Natural killer cell (primary cell): Measurements from ENCODE around the gene KREMEN1. TPM values are rescaled to one million over a fixed set of nuclear protein-coding genes. Genes with fewer than 3 reads are reported as not detected.
A peak's percentile ranks its signal among the peaks of the same experiment; 100 is the strongest.

ENCODE experiments used
- ATAC-seq, 3 donors: fragments of 150-1000 bp in 2 of 3; fragments of 200-7000 bp in 1 of 3; cut with Tn5 transposase; 1 replicate in 1 of 3; 2 replicates in 2 of 3; pipeline ENCODE4 v1.10.0; 2021; ENCODE audit warnings: mild to moderate bottlenecking in 2 of 3, moderate library complexity in 2 of 3
- DNase-seq, 2 donors: peaks; one replicate each; pipeline versions ENCODE4 v3.0.0 to v3.0.0-alpha.2; 2013 to 2021; ENCODE audit warnings: mixed read lengths in 1 of 2
- H3K27ac ChIP-seq: one replicate; pipeline ENCODE4 v1.5.1; 2013; ENCODE audit warnings: mild to moderate bottlenecking, low read length
- H3K27me3 ChIP-seq: one replicate; pipeline ENCODE4 v1.6.1; 2013; ENCODE audit warnings: low read length; ENCODE audit not compliant: control insufficient read depth, insufficient read depth
- H3K36me3 ChIP-seq: one replicate; pipeline ENCODE4 v1.6.1; 2013; ENCODE audit warnings: low read length; ENCODE audit not compliant: control insufficient read depth, insufficient read depth
- H3K4me1 ChIP-seq: one replicate; pipeline ENCODE4 v1.6.1; 2013; ENCODE audit warnings: low read length; ENCODE audit not compliant: control insufficient read depth, insufficient read depth
- H3K4me3 ChIP-seq: one replicate; pipeline ENCODE4 v1.5.1; 2013; ENCODE audit warnings: low read length
- H3K9me3 ChIP-seq: one replicate; pipeline ENCODE4 v1.6.1; 2013; ENCODE audit warnings: low read length; ENCODE audit not compliant: control insufficient read depth, insufficient read depth
- H3K27ac Mint-ChIP-seq, 2 donors: one replicate each; pipeline ENCODE4 v1.8.0; 2022; ENCODE audit warnings: mild to moderate bottlenecking in 2 of 2, mixed read lengths in 2 of 2, moderate library complexity in 1 of 2
- H3K27me3 Mint-ChIP-seq, 2 donors: one replicate each; pipeline ENCODE4 v1.8.0; 2022; ENCODE audit warnings: low read depth in 2 of 2, mixed read lengths in 2 of 2
- H3K36me3 Mint-ChIP-seq: one replicate; pipeline ENCODE4 v1.8.0; 2022; ENCODE audit warnings: mixed read lengths
- H3K4me1 Mint-ChIP-seq, 2 donors: one replicate each; pipeline ENCODE4 v1.8.0; 2022; ENCODE audit warnings: mixed read lengths in 2 of 2
- H3K4me3 Mint-ChIP-seq: one replicate; pipeline ENCODE4 v1.8.0; 2022; ENCODE audit warnings: mild to moderate bottlenecking, moderate library complexity, mixed read lengths
- H3K9me3 Mint-ChIP-seq, 2 donors: one replicate each; pipeline ENCODE4 v1.8.0; 2022; ENCODE audit warnings: mixed read lengths in 2 of 2
- CTCF ChIP-seq: fragments of 200-600 bp; IDR thresholded peaks from one replicate; pipeline ENCODE4 v1.8.0; 2022; ENCODE audit warnings: antibody characterized with exemption
- WGBS: methylation state at CpG from one replicate; pipeline ENCODE4 v1.1.7; 2013; ENCODE audit warnings: missing lambda C conversion rate; ENCODE audit not compliant: insufficient coverage; 5-methylcytosine and 5-hydroxymethylcytosine counted together
- intact Hi-C: fragments of 100-400 bp; cut with micrococcal nuclease; formaldehyde crosslinking; loops from one replicate; pipeline ENCODE4 v1.14.2; 2022
- total RNA-seq, 4 donors: library from RNA; stranded (reverse); fragments of 120-200 nt in 1 of 4; gene quantifications; one replicate each; pipeline versions ENCODE4 v1.2.3 to v1.2.4, GENCODE V29; 2013 to 2022

Gene KREMEN1
- total RNA-seq, 3 donors from 2014 or later (not counting 1 experiment from before 2014, with no cell fraction given): 0.23 TPM; not detected in 2

- no peak for DNase-seq
- no peaks in the 10 kb centered on the region for H3K9me3 ChIP-seq
- H3K27me3 Mint-ChIP-seq: peaks cover 20 to 27% of the 10 kb centered on the region in 2 donors
- H3K27ac Mint-ChIP-seq: no peak overlapping the region
- no peak for ATAC-seq
- no peaks in the 10 kb centered on the region for H3K36me3 Mint-ChIP-seq
- H3K27me3 ChIP-seq: no peaks in the 10 kb centered on the region
- intact Hi-C loops: no loop called here
- H3K27ac ChIP-seq: no peak overlapping the region
- H3K4me3 Mint-ChIP-seq: no peak overlapping the region
- no peaks in the 10 kb centered on the region for H3K9me3 Mint-ChIP-seq
- WGBS: 61% methylated on average over 13 of the region's 13 CpGs
- H3K36me3 ChIP-seq: no peaks in the 10 kb centered on the region
- H3K4me1 Mint-ChIP-seq: peaks cover 6 to 8% of the 10 kb centered on the region in 2 donors
- H3K4me1 ChIP-seq: peaks cover 5% of the 10 kb centered on the region
- TF ChIP-seq CTCF: no peak
- H3K4me3 ChIP-seq: no peak overlapping the region
Measured at GRCh38 chr22:29152045-29152953, 79.5 kb downstream of the KREMEN1 start.

GRCh38 chr22:29152954-29153719, 80.3 kb downstream of the KREMEN1 start:
- WGBS: 83% methylated on average over 12 of the region's 12 CpGs
- no peak for TF ChIP-seq CTCF
- H3K27me3 ChIP-seq: no peaks in the 10 kb centered on the region
- H3K4me3 Mint-ChIP-seq: no peak overlapping the region
- no peak overlapping the region for H3K27ac Mint-ChIP-seq
- H3K4me3 ChIP-seq: no peak overlapping the region
- no peaks in the 10 kb centered on the region for H3K36me3 ChIP-seq
- ATAC-seq: no peak
- intact Hi-C loops: no loop called here
- no peak overlapping the region for H3K27ac ChIP-seq
- H3K36me3 Mint-ChIP-seq: no peaks in the 10 kb centered on the region
- DNase-seq: no peak
- H3K4me1 ChIP-seq: peaks cover 5% of the 10 kb centered on the region
- peaks cover 22 to 27% of the 10 kb centered on the region in 2 donors for H3K27me3 Mint-ChIP-seq
- H3K4me1 Mint-ChIP-seq: peaks cover 6 to 8% of the 10 kb centered on the region in 2 donors
- H3K9me3 ChIP-seq: no peaks in the 10 kb centered on the region
- no peaks in the 10 kb centered on the region for H3K9me3 Mint-ChIP-seq

- Mint-ChIP-seq H3K27ac (no peak overlapping the region), H3K9me3 (no peaks in the 10 kb centered on the region), H3K36me3 (no peaks in the 10 kb centered on the region), H3K4me1 (peaks cover 6 to 8% of the 10 kb centered on the region in 2 donors), H3K27me3 (peaks cover 23 to 27% of the 10 kb centered on the region in 2 donors), H3K4me3 (no peak overlapping the region)
- no peak overlapping the region for H3K27ac ChIP-seq
- DNase-seq (peak; percentile 66 to 78), ATAC-seq (peak; percentile 83 to 95 (median 89))
- no peaks in the 10 kb centered on the region for H3K27me3 ChIP-seq
- H3K9me3 ChIP-seq: no peaks in the 10 kb centered on the region
- H3K4me1 ChIP-seq: peaks cover 5% of the 10 kb centered on the region
- TF ChIP-seq CTCF: peak; percentile 89
- no peaks in the 10 kb centered on the region for H3K36me3 ChIP-seq
- H3K4me3 ChIP-seq: no peak overlapping the region
- 3% methylated on average over 21 of the region's 21 CpGs for WGBS
- intact Hi-C loops: loop anchor here (2.0 kb wide), 1 partner anchor 554 kb away; no protein-coding TSS in a partner anchor
Measured at GRCh38 chr22:29154364-29155048, 81.7 kb downstream of the KREMEN1 start.
